Dermis microvascular lymphatic vessel endothelial cell (primary cell): ENCODE results near the gene HAPLN2. TPM values are rescaled to one million over a fixed set of nuclear protein-coding genes. Genes with fewer than 3 reads are reported as not detected.
"Not testable (repeated sequence)": the region's sequence is repeated elsewhere in the genome, so short reads cannot be mapped to it uniquely, and the experiment has no call there.

Experiments
- DNase-seq, 2 donors: peaks; one replicate each; pipeline versions ENCODE4 v3.0.0 to v3.0.0-alpha.2; 2010; ENCODE audit warnings: low read depth in 2 of 2
- total RNA-seq: library from RNA; depleted of rRNA; stranded (reverse); fragments of >200 nt; gene quantifications from 2 replicates; pipeline ENCODE4 v1.2.1, GENCODE V29; 2014

The HAPLN2 gene
- 0.13 TPM in 1 of 2 replicates, not detected in the other for total RNA-seq

GRCh38 chr1:156618853-156619581 lies at the start of gene HAPLN2:
HAPLN2 (plus strand) TSS chr1:156619415; CDS start chr1:156623491, 4,076 bp downstream.
- DNase-seq = peak in 1 of 2 donors; percentile 34

- DNase-seq = peak in 1 of 2 donors; percentile 76
Observed at GRCh38 chr1:156571261-156571852, 47.9 kb upstream of the HAPLN2 start.

GRCh38 chr1:156571919-156572662 lies 47.1 kb upstream of the HAPLN2 start, which contains the start of gene IQGAP3:
IQGAP3 (minus strand) TSS chr1:156572565; CDS start chr1:156572529, 36 bp downstream.
- peak; percentile 62 to 82 for DNase-seq

GRCh38 chr1:156572663-156573018 lies 46.6 kb upstream of the HAPLN2 start:
- DNase-seq = no peak

- DNase-seq = no peak
Observed at GRCh38 chr1:156574039-156574633, 45.1 kb upstream of the HAPLN2 start.

GRCh38 chr1:156577550-156577949 lies 41.7 kb upstream of the HAPLN2 start:
- no peak for DNase-seq

GRCh38 chr1:156578055-156578454 lies 41.2 kb upstream of the HAPLN2 start:
- DNase-seq = no peak

- no peak for DNase-seq
Observed at GRCh38 chr1:156579472-156579871, 39.7 kb upstream of the HAPLN2 start, which contains the start of gene TTC24. TTC24 (plus strand) TSS chr1:156579723; CDS start chr1:156581365, 1,642 bp downstream.

GRCh38 chr1:156581661-156582387 lies 37.4 kb upstream of the HAPLN2 start:
- no peak for DNase-seq

GRCh38 chr1:156582388-156583017 lies 36.7 kb upstream of the HAPLN2 start:
- DNase-seq = no peak

- peak in 1 of 2 donors; percentile 82 for DNase-seq
Observed at GRCh38 chr1:156583821-156584622, 35.2 kb upstream of the HAPLN2 start.

GRCh38 chr1:156584813-156585212 lies 34.4 kb upstream of the HAPLN2 start:
- DNase-seq = no peak

GRCh38 chr1:156586323-156586722 lies 32.9 kb upstream of the HAPLN2 start:
- DNase-seq = no peak

- DNase-seq = no peak
Observed at GRCh38 chr1:156586892-156587477, 32.2 kb upstream of the HAPLN2 start.

- not testable (repeated sequence) for DNase-seq
Observed at GRCh38 chr1:156587927-156588326, 31.3 kb upstream of the HAPLN2 start.

GRCh38 chr1:156589546-156589945 lies 29.7 kb upstream of the HAPLN2 start:
- DNase-seq = peak in 1 of 2 donors; percentile 65

- no peak for DNase-seq
Observed at GRCh38 chr1:156590326-156591180, 28.7 kb upstream of the HAPLN2 start.

- no peak for DNase-seq
Observed at GRCh38 chr1:156591181-156591431, 28.1 kb upstream of the HAPLN2 start.
